ENCODE data around the gene CRLF3. TPM values are rescaled to one million over a fixed set of nuclear protein-coding genes. Genes with fewer than 3 reads are reported as not detected.
"Not testable (repeated sequence)": the region's sequence is repeated elsewhere in the genome, so short reads cannot be mapped to it uniquely, and the experiment has no call there.

CRLF3 gene
- total RNA-seq, 3 donors from 2014 or later = 45.2 to 46.9 (median 45.6) TPM

- not testable (repeated sequence) for H3K9me3 Mint-ChIP-seq; DNase-seq; H3K4me3 Mint-ChIP-seq; ATAC-seq; H3K27me3 Mint-ChIP-seq (ENCODE audit: low read depth)
- peaks cover 25% of the 10 kb centered on the region for H3K4me1 Mint-ChIP-seq (ENCODE audit: low read depth)
- H3K36me3 Mint-ChIP-seq (ENCODE audit: insufficient read depth) = peaks cover 16% of the 10 kb centered on the region
These were observed 88.8 kb downstream of the CRLF3 start for GRCh38 chr17:30735644-30736043.

GRCh38 chr17:30735206-30735605 lies 89.3 kb downstream of the CRLF3 start:
- ATAC-seq; DNase-seq; H3K9me3 Mint-ChIP-seq; H3K4me3 Mint-ChIP-seq; H3K27me3 Mint-ChIP-seq (ENCODE audit: low read depth): not testable (repeated sequence)
- Mint-ChIP-seq H3K36me3 (ENCODE audit: insufficient read depth) (peaks cover 15% of the 10 kb centered on the region), H3K4me1 (ENCODE audit: low read depth) (peaks cover 27% of the 10 kb centered on the region)

- ATAC-seq = not testable (repeated sequence)
- peak overlapping the region; percentile 42 for H3K4me3 Mint-ChIP-seq
These were observed 90.3 kb downstream of the CRLF3 start for GRCh38 chr17:30734153-30734552.

More at GRCh38 chr17:30734153-30734552, 90.3 kb downstream of the CRLF3 start:
- peaks cover 30% of the 10 kb centered on the region for H3K4me1 Mint-ChIP-seq (ENCODE audit: low read depth)
- H3K9me3 Mint-ChIP-seq; H3K27me3 Mint-ChIP-seq (ENCODE audit: low read depth); DNase-seq: not testable (repeated sequence)
- peaks cover 12% of the 10 kb centered on the region for H3K36me3 Mint-ChIP-seq (ENCODE audit: insufficient read depth)

Other genes with a start within 250 kb of the CRLF3 start
- gene ATAD5, start 7.3 kb upstream of the CRLF3 start, total RNA-seq = 10 to 100 TPM; 20.1 to 23.3 (median 20.6) TPM
- gene TEFM, start 81.5 kb upstream of the CRLF3 start, total RNA-seq = 10 to 100 TPM; 12.1 to 15.9 (median 14.2) TPM
- 1 to 10 TPM in 2 of 3 donors, under 1 TPM in 1; 0.95 to 1.4 (median 1.1) TPM for gene ADAP2, start 97.3 kb upstream of the CRLF3 start, total RNA-seq
- gene RNF135, start 146.3 kb upstream of the CRLF3 start, total RNA-seq = 1 to 10 TPM; 4.2 to 4.8 (median 4.7) TPM